CD4-positive, alpha-beta memory T cell (primary cell): ENCODE results near the gene FYB2. TPM values are rescaled to one million over a fixed set of nuclear protein-coding genes. Genes with fewer than 3 reads are reported as not detected.

ENCODE experiments used
- CTCF ChIA-PET: fragments of 350-600 bp; sonication (Branson Sonifier 250); formaldehyde crosslinking; loops from one replicate; lab custom pipeline; 2021; ENCODE audit warnings: inconsistent platforms; ENCODE audit not compliant: partially characterized antibody; lab: Charles Lee
- POLR2A ChIA-PET: fragments of 350-600 bp; sonication (Branson Sonifier 250); formaldehyde crosslinking; loops from one replicate; lab custom pipeline; 2021; ENCODE audit not compliant: partially characterized antibody; lab: Charles Lee
- DNase-seq, 5 donors: peaks; one replicate each; pipeline versions ENCODE4 v3.0.0 to v3.0.0-alpha.2; 2020 to 2022; ENCODE audit warnings: mixed read lengths in 1 of 5
- H3K27ac ChIP-seq: one replicate; pipeline ENCODE4 v1.7.0; 2013; ENCODE audit warnings: low read depth, low read length
- H3K27me3 ChIP-seq: 2 replicates; pipeline ENCODE4 v1.7.0; 2013; ENCODE audit warnings: mild to moderate bottlenecking, low read length, moderate library complexity; ENCODE audit not compliant: insufficient read depth
- H3K36me3 ChIP-seq: 2 replicates; pipeline ENCODE4 v1.7.0; 2013; ENCODE audit warnings: mild to moderate bottlenecking, low read length, moderate library complexity; ENCODE audit not compliant: insufficient read depth
- H3K4me1 ChIP-seq: 2 replicates; pipeline ENCODE4 v1.7.0; 2013; ENCODE audit warnings: mild to moderate bottlenecking, low read length, moderate library complexity; ENCODE audit not compliant: insufficient read depth
- H3K4me3 ChIP-seq, 2 donors: one replicate each; pipeline ENCODE4 v1.7.0; 2013; ENCODE audit warnings: low read length in 2 of 2, mild to moderate bottlenecking in 1 of 2
- H3K9me3 ChIP-seq, 2 donors: one replicate each; pipeline ENCODE4 v1.7.0; 2013; ENCODE audit warnings: low read length in 2 of 2, control low read depth in 1 of 2; ENCODE audit not compliant: control insufficient read depth in 1 of 2
- H3K27ac Mint-ChIP-seq, 7 donors: one replicate each; pipeline ENCODE4 v1.8.0; 2020 to 2021; ENCODE audit warnings: mixed read lengths in 7 of 7, mild to moderate bottlenecking in 6 of 7, inconsistent platforms in 3 of 7, moderate library complexity in 3 of 7
- H3K27me3 Mint-ChIP-seq, 2 donors: one replicate each; pipeline ENCODE4 v1.8.0; 2020 to 2021; ENCODE audit warnings: mixed read lengths in 2 of 2
- H3K36me3 Mint-ChIP-seq, 2 donors: one replicate each; pipeline ENCODE4 v1.8.0; 2020 to 2021; ENCODE audit warnings: mixed read lengths in 2 of 2, inconsistent platforms in 1 of 2, mild to moderate bottlenecking in 1 of 2
- H3K4me1 Mint-ChIP-seq, 4 donors: one replicate each; pipeline ENCODE4 v1.8.0; 2020 to 2021; ENCODE audit warnings: mixed read lengths in 4 of 4, mild to moderate bottlenecking in 1 of 4
- H3K4me3 Mint-ChIP-seq, 8 donors: one replicate each; pipeline ENCODE4 v1.8.0; 2020 to 2021; ENCODE audit warnings: mixed read lengths in 8 of 8, mild to moderate bottlenecking in 7 of 8, moderate library complexity in 6 of 8, inconsistent platforms in 3 of 8
- H3K9me3 Mint-ChIP-seq, 8 donors: one replicate each; pipeline ENCODE4 v1.8.0; 2020 to 2021; ENCODE audit warnings: mixed read lengths in 8 of 8, mild to moderate bottlenecking in 5 of 8, inconsistent platforms in 3 of 8, moderate library complexity in 1 of 8
- intact Hi-C: fragments of 100-400 bp; cut with micrococcal nuclease; formaldehyde crosslinking; loops from one replicate; pipeline ENCODE4 v1.15.1; 2023
- polyA plus RNA-seq, 2 donors: library from polyadenylated mRNA; unstranded; fragments of 300-500 nt; fragmentation: Illumina TruSeq; gene quantifications; one replicate each; pipeline ENCODE4 v1.2.3, GENCODE V29; 2021
- total RNA-seq, 2 experiments: library from RNA; stranded (reverse); gene quantifications; one replicate each; pipeline ENCODE4 v1.2.3, GENCODE V29; 2021

The FYB2 gene
- total and polyA plus RNA-seq, 4 experiments from 2014 or later, result not detected

DNA sequence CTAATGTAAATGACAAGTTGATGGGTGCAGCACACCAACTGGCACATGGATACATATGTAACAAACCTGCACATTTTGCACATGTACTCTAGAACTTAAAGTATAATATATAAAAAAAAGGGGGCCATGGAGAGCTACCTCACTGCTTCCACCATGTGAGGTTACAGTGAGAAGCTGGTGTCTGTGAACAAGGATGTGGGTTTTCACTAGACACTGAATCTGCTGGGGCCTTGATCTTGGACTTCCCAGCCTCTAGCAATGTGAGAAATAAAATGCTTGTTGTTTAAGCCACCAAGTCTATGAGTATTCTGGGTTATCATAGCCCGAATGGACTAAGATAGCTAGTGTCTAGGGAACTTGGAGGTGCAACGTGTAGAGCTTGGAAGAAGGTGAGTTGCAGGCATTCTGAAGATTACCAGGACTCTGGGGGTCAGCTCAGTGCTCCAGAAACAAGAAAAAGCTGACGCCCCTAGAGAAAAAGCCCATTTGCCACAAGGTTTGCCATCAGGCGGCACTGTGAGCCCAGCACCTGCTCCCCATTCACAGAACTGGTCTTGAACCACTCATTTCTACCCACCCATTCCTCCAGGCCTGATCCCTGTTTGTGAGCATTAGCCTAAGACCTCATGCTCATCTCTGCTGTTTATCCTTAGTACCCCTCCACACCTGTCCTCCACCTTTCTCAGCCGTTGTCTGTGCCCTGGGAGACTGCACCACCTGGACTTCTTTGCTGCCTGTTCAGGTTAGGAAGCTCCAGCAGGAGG lies 15.1 kb upstream of the FYB2 start:
- H3K4me1 ChIP-seq, result no peaks in the 10 kb centered on the region
- Mint-ChIP-seq H3K4me1 (peaks cover 0 to 5% (median 1%) of the 10 kb centered on the region in 4 donors), H3K9me3 (peaks cover 0 to 6% (median 2%) of the 10 kb centered on the region in 8 donors), H3K27me3 (peaks cover 7 to 12% of the 10 kb centered on the region in 2 donors), H3K4me3 (no peak overlapping the region), H3K36me3 (no peaks in the 10 kb centered on the region), H3K27ac (no peak overlapping the region)
- ChIA-PET POLR2A (interaction anchor here (0.6 kb wide), 1 partner anchor 308 kb away, joined by 4 read pairs; no protein-coding TSS in a partner anchor), CTCF (interaction anchor here (1.3 to 4.3 kb wide), 3 partner anchors 9 to 26 kb away, joined by 3 to 31 read pairs (median 4); no protein-coding TSS in a partner anchor)
- DNase-seq, result no peak
- no peaks in the 10 kb centered on the region for H3K27me3 ChIP-seq
- no peaks in the 10 kb centered on the region for H3K9me3 ChIP-seq
- intact Hi-C loops, result no loop called here
- no peak overlapping the region for H3K27ac ChIP-seq
- no peaks in the 10 kb centered on the region for H3K36me3 ChIP-seq
- no peak overlapping the region for H3K4me3 ChIP-seq

DNA sequence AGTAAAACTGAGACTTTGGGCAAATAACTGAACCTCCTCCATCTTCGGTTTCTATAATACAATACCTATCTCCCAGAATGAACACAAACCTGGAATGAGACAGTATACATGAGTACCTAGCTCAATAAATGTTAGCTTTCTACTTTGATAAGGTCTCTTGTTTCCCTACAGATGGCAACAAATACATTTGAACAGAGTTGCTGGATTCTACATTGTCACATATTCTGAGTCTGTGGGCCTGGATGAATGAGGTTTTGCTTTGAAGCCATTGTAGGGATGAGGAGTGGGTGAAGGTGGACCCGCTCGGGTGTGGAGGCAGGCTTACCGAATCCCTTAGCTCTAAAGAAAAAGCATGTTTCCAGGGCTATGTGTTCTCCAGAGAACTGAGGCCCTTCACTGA lies 13.9 kb upstream of the FYB2 start:
- no peaks in the 10 kb centered on the region for H3K9me3 ChIP-seq
- Mint-ChIP-seq H3K4me3 (no peak overlapping the region), H3K27me3 (peaks cover 7 to 20% of the 10 kb centered on the region in 2 donors), H3K36me3 (no peaks in the 10 kb centered on the region), H3K4me1 (peaks cover 0 to 5% (median 1%) of the 10 kb centered on the region in 4 donors), H3K27ac (no peak overlapping the region), H3K9me3 (peaks cover 0 to 1% (median 0%) of the 10 kb centered on the region in 8 donors)
- no peaks in the 10 kb centered on the region for H3K36me3 ChIP-seq
- no peak overlapping the region for H3K4me3 ChIP-seq
- ChIA-PET CTCF (interaction anchor here (1.0 to 4.3 kb wide), 7 partner anchors 9 to 1820 kb away, joined by 3 to 31 read pairs (median 5); no protein-coding TSS in a partner anchor), POLR2A (interaction anchor here (1.1 kb wide), 1 partner anchor 1714 kb away, joined by 3 read pairs; the partner anchor contains the start of gene OMA1)
- intact Hi-C loops, result loop anchor here (2.0 kb wide), 1 partner anchor 508 kb away; no protein-coding TSS in a partner anchor
- H3K27ac ChIP-seq, result no peak overlapping the region
- H3K4me1 ChIP-seq, result no peaks in the 10 kb centered on the region
- H3K27me3 ChIP-seq, result no peaks in the 10 kb centered on the region
- no peak for DNase-seq

DNA sequence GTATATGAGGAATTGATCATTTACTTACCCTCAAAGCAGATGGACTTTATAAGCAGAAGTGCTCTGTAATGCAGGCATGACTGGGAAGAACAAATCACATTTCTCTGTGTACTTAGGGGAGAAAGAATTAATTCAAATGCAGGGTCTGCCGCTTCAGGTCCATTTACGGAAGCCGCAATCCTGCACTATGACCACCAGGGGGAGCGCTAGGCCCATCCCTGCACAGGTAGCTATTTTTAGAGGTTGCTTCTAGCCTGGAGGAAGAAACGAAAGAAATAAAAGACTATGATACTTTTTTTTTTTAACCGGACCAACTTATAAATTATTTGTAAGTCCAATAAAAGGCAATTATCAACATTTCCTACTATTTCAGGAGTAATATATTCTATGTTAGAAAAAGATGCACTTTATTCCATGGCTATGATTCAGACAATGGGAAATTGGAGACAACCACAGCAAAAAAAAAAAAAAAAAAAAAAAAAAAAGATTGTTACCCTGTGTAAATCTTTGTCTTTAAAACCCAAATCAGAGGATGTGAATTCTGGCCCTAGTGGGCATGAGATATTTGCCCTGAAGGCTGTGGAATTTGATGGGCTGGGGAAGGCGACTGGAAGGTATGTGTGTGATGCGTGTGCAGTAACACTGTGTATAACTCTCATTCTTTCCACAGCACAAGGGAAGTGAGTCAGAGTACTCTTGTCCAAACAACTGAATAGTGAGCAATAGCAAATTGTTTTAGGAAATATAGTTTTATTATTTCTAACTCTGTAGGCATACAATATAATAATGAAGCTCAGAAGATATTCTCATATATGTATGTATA lies 12.9 kb upstream of the FYB2 start:
- H3K4me3 Mint-ChIP-seq, result peak overlapping the region in 1 of 8 donors; percentile 65

DNA sequence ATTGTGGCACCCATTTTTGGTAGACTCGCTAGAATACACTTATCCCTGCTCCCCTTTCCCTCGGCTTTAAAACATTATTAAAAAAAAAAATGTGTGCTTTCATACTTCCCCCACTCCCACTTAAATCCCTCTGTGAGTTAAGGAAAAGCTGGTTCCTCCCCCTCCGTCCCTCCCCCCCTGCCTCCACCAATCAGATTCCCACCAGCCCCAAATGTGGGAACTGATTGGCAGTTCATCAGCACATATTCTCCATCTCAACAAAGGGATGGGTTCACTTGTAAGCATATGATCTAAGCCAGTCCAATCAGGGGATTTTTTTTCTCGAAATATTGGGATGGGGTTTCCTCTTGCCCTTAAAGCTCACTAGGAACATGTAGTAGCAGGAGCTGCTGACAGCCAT lies 10.8 kb upstream of the FYB2 start:
- ChIA-PET CTCF (interaction anchor here (0.7 to 4.3 kb wide), 8 partner anchors 9 to 1308 kb away, joined by 3 to 31 read pairs (median 6); no protein-coding TSS in a partner anchor), POLR2A (no interaction called here)
- Histone ChIP-seq H3K4me3 (no peak overlapping the region), H3K4me1 (no peaks in the 10 kb centered on the region), H3K9me3 (no peaks in the 10 kb centered on the region), H3K27ac (no peak overlapping the region), H3K36me3 (no peaks in the 10 kb centered on the region), H3K27me3 (no peaks in the 10 kb centered on the region)
- intact Hi-C loops, result no loop called here
- no peak overlapping the region for H3K4me3 Mint-ChIP-seq
- H3K9me3 Mint-ChIP-seq, result no peaks in the 10 kb centered on the region
- peaks cover 7 to 23% of the 10 kb centered on the region in 2 donors for H3K27me3 Mint-ChIP-seq
- no peaks in the 10 kb centered on the region for H3K36me3 Mint-ChIP-seq
- DNase-seq, result no peak
- H3K27ac Mint-ChIP-seq, result no peak overlapping the region
- H3K4me1 Mint-ChIP-seq, result peaks cover 0 to 5% (median 1%) of the 10 kb centered on the region in 4 donors

More for the DNA sequence above, 12.9 kb upstream of the FYB2 start:
- Histone ChIP-seq H3K4me1 (no peaks in the 10 kb centered on the region), H3K27ac (no peak overlapping the region), H3K4me3 (no peak overlapping the region), H3K9me3 (no peaks in the 10 kb centered on the region), H3K27me3 (no peaks in the 10 kb centered on the region), H3K36me3 (no peaks in the 10 kb centered on the region)
- intact Hi-C loops, result loop anchor here (2.0 kb wide), 1 partner anchor 509 kb away; no protein-coding TSS in a partner anchor
- Mint-ChIP-seq H3K9me3 (peaks cover 0 to 1% (median 0%) of the 10 kb centered on the region in 8 donors), H3K4me1 (peaks cover 0 to 5% (median 1%) of the 10 kb centered on the region in 4 donors), H3K36me3 (no peaks in the 10 kb centered on the region), H3K27me3 (peaks cover 7 to 20% of the 10 kb centered on the region in 2 donors), H3K27ac (no peak overlapping the region)
- ChIA-PET CTCF (interaction anchor here (0.6 to 4.3 kb wide), 18 partner anchors 8 to 1821 kb away, joined by 3 to 31 read pairs (median 4); partner anchors contain the start of gene OMA1), POLR2A (interaction anchor here (1.1 kb wide), 1 partner anchor 1715 kb away, joined by 3 read pairs; the partner anchor contains the start of gene OMA1)
- peak; percentile 55 to 60 (median 60) for DNase-seq

DNA sequence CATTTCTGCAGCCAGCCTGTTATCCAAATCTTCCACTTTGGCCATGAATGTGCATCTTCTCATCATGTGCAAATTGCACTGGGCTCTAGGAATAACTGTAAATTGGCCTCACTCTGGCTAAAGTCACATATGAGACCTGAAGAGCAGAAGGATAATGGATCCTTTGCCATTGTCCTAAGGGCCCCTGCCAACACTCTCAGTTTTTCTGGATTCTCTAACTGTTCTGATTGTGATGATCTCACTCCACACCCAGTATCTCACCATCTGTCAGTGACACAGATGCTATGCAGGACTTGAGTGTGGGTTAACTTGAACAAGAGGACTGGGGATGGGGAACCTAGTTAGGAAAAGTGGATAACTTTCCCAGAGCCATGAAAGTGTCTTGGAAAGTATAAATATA lies 8.5 kb upstream of the FYB2 start:
- peaks cover 0 to 5% (median 1%) of the 10 kb centered on the region in 4 donors for H3K4me1 Mint-ChIP-seq

DNA sequence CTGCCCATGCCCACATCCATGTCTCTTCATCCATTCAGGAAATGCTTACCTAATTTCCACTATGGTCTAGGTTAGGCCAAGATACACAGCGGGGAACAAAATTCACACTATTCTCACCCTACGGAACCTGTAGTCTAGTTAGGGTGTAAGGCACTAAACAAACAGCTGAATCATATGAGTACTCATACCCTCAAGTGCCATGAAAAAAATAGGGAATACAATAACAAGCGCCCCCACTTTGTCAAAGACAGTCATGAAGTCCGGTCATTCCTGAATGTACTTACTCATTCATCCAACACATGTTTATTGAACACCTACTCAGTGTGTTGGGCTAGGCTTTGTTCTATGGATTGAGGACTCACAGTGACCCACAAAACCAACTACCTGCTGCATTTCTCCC lies 6.2 kb upstream of the FYB2 start:
- Histone ChIP-seq H3K4me1 (no peaks in the 10 kb centered on the region), H3K4me3 (no peak overlapping the region), H3K36me3 (no peaks in the 10 kb centered on the region), H3K9me3 (no peaks in the 10 kb centered on the region), H3K27ac (no peak overlapping the region), H3K27me3 (no peaks in the 10 kb centered on the region)
- intact Hi-C loops, result no loop called here
- POLR2A ChIA-PET, result no interaction called here
- peaks cover 2 to 25% of the 10 kb centered on the region in 2 donors for H3K27me3 Mint-ChIP-seq
- no peaks in the 10 kb centered on the region for H3K9me3 Mint-ChIP-seq
- no peak overlapping the region for H3K27ac Mint-ChIP-seq
- CTCF ChIA-PET, result interaction anchor here (1.2 to 2.3 kb wide), 3 partner anchors 7 to 11 kb away, joined by 4 to 11 read pairs (median 7); no protein-coding TSS in a partner anchor
- H3K4me3 Mint-ChIP-seq, result no peak overlapping the region
- no peak for DNase-seq
- H3K4me1 Mint-ChIP-seq, result no peaks in the 10 kb centered on the region
- no peaks in the 10 kb centered on the region for H3K36me3 Mint-ChIP-seq

More for the DNA sequence above, 8.5 kb upstream of the FYB2 start:
- Histone ChIP-seq H3K4me3 (no peak overlapping the region), H3K4me1 (no peaks in the 10 kb centered on the region), H3K27ac (no peak overlapping the region), H3K36me3 (no peaks in the 10 kb centered on the region), H3K9me3 (no peaks in the 10 kb centered on the region), H3K27me3 (no peaks in the 10 kb centered on the region)
- Mint-ChIP-seq H3K27ac (no peak overlapping the region), H3K36me3 (no peaks in the 10 kb centered on the region), H3K4me3 (no peak overlapping the region), H3K27me3 (peaks cover 8 to 28% of the 10 kb centered on the region in 2 donors), H3K9me3 (no peaks in the 10 kb centered on the region)
- ChIA-PET POLR2A (no interaction called here), CTCF (interaction anchor here (0.7 kb wide), 1 partner anchor 139 kb away, joined by 4 read pairs; no protein-coding TSS in a partner anchor)
- DNase-seq, result no peak
- intact Hi-C loops, result no loop called here
